IPS-15b (cell line): ENCODE data around the gene C7orf33.

ENCODE experiments used
- H3K27me3 ChIP-seq: one replicate; pipeline ENCODE4 v1.6.1; 2013; ENCODE audit warnings: low read length; ENCODE audit not compliant: control insufficient read depth, insufficient read depth
- H3K36me3 ChIP-seq: one replicate; pipeline ENCODE4 v1.6.1; 2013; ENCODE audit warnings: low read length; ENCODE audit not compliant: control insufficient read depth, insufficient read depth
- H3K4me1 ChIP-seq: one replicate; pipeline ENCODE4 v1.6.1; 2013; ENCODE audit warnings: mild to moderate bottlenecking, low read length; ENCODE audit not compliant: control insufficient read depth, insufficient read depth
- H3K4me3 ChIP-seq: one replicate; pipeline ENCODE4 v1.5.1; 2013; ENCODE audit warnings: low read depth, low read length
- H3K9ac ChIP-seq: one replicate; pipeline ENCODE4 v1.6.1; 2013; ENCODE audit warnings: low read depth, mild to moderate bottlenecking, low read length
- H3K9me3 ChIP-seq: one replicate; pipeline ENCODE4 v1.6.1; 2013; ENCODE audit warnings: mild to moderate bottlenecking, low read length; ENCODE audit not compliant: control insufficient read depth, insufficient read depth

Gene C7orf33

DNA sequence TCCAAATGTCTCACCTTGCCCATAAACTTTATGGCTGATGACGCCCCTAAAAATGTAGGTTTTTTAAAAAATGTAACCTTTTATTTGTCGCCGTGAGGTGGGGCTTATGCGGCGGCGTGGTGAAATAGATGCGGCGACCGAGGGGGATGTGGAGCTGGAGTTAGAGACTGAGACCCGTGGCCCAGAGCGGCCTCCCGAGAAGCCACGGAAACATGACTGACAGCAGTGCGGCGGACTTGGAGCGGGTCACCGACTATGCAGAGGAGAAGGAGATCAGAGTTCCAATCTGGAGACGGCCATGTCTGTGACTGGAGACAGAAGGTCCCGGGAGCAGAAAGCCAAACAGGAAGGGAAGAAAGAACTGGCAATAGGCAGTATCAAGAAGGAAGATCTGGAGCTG is 46.5 kb downstream of the C7orf33 start:
- no peaks in the 10 kb centered on the region for H3K4me1 ChIP-seq
- H3K36me3 ChIP-seq = no peaks in the 10 kb centered on the region
- no peak overlapping the region for H3K4me3 ChIP-seq
- no peak overlapping the region for H3K9ac ChIP-seq
- no peaks in the 10 kb centered on the region for H3K27me3 ChIP-seq
- H3K9me3 ChIP-seq = no peaks in the 10 kb centered on the region

DNA sequence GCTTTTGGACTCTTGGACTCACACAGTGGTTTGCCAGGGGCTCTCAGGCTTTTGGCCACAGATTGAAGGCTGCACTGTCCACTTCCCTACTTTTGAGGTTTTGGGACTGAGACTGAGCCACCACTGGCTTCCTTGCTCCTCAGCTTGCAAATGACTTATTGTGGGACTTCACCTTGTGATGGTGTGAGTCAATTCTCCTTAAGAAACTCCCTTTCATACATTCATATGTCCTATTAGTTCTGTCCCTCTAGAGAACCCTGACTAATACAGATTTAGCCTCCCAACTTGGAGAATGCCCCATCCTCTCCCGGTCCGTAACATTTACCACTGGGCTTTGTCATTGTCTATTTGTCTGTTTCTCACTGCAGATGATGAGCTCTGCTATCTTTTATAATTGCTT is 55.3 kb downstream of the C7orf33 start:
- Histone ChIP-seq H3K4me3 (no peak overlapping the region), H3K27me3 (no peaks in the 10 kb centered on the region), H3K9ac (no peak overlapping the region), H3K36me3 (no peaks in the 10 kb centered on the region), H3K9me3 (no peaks in the 10 kb centered on the region), H3K4me1 (no peaks in the 10 kb centered on the region)

GRCh38 chr7:148650232-148650858 is 59.8 kb downstream of the C7orf33 start:
- Histone ChIP-seq H3K36me3 (no peaks in the 10 kb centered on the region), H3K4me1 (no peaks in the 10 kb centered on the region), H3K9me3 (no peaks in the 10 kb centered on the region), H3K9ac (no peak overlapping the region), H3K27me3 (no peaks in the 10 kb centered on the region), H3K4me3 (no peak overlapping the region)

GRCh38 chr7:148652773-148653172 is 62.2 kb downstream of the C7orf33 start:
- no peaks in the 10 kb centered on the region for H3K27me3 ChIP-seq
- no peaks in the 10 kb centered on the region for H3K4me1 ChIP-seq
- no peak overlapping the region for H3K9ac ChIP-seq
- no peaks in the 10 kb centered on the region for H3K36me3 ChIP-seq
- H3K4me3 ChIP-seq = no peak overlapping the region
- no peaks in the 10 kb centered on the region for H3K9me3 ChIP-seq

DNA sequence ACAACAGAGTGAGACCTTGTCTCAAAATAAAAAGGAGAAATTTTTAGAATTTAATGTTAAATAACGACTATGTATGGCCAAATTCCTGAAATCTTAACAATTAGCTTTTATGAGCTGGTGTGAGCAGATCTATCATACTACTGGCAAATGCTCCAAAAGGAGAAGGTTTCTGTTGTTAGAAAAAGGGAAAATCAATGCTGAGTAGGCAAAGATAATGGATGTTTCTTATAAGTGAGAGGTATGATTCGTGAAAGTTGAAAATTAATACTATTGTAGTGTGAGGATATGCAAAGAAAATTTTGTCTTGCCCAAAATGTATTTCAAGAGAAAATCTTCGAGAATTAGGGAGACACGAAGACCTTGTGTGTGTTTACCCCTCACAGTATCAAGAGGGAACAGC is 67.4 kb downstream of the C7orf33 start:
- Histone ChIP-seq H3K9ac (no peak overlapping the region), H3K9me3 (no peaks in the 10 kb centered on the region)

GRCh38 chr7:148661471-148661870 is 70.9 kb downstream of the C7orf33 start:
- Histone ChIP-seq H3K9me3 (no peaks in the 10 kb centered on the region), H3K36me3 (no peaks in the 10 kb centered on the region), H3K9ac (no peak overlapping the region), H3K27me3 (no peaks in the 10 kb centered on the region), H3K4me3 (no peak overlapping the region), H3K4me1 (no peaks in the 10 kb centered on the region)

More for the DNA sequence above, 67.4 kb downstream of the C7orf33 start:
- Histone ChIP-seq H3K36me3 (no peaks in the 10 kb centered on the region), H3K4me3 (no peak overlapping the region), H3K4me1 (no peaks in the 10 kb centered on the region), H3K27me3 (no peaks in the 10 kb centered on the region)

- H3K9ac ChIP-seq = no peak overlapping the region
- no peaks in the 10 kb centered on the region for H3K9me3 ChIP-seq
- no peaks in the 10 kb centered on the region for H3K4me1 ChIP-seq
- no peaks in the 10 kb centered on the region for H3K36me3 ChIP-seq
- H3K27me3 ChIP-seq = no peaks in the 10 kb centered on the region
- H3K4me3 ChIP-seq = no peak overlapping the region
Observed at GRCh38 chr7:148662646-148663045, 72.1 kb downstream of the C7orf33 start.

DNA sequence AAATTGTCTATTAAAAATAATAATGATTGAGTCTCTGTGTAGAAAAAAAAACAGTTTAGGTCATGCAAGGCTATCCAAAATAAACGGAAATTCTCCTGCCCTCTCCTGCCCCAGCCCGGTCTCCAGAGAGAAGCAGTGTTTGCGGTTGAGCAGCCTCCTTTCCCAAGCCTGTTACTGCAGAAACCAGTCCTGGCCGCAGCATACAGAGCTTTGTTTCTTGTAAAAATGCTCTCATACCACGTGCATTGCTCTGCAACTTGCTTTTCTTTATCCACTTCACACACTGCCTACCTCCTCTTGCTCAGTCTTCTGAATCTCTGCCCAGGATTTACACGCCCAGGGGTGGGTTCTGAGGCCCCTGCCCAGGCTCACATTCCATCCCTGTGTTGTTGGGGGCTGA is 73.8 kb downstream of the C7orf33 start:
- Histone ChIP-seq H3K9me3 (no peaks in the 10 kb centered on the region), H3K4me1 (no peaks in the 10 kb centered on the region), H3K4me3 (no peak overlapping the region), H3K9ac (no peak overlapping the region), H3K36me3 (no peaks in the 10 kb centered on the region), H3K27me3 (no peaks in the 10 kb centered on the region)

- Histone ChIP-seq H3K9me3 (no peaks in the 10 kb centered on the region), H3K27me3 (no peaks in the 10 kb centered on the region), H3K36me3 (no peaks in the 10 kb centered on the region), H3K4me1 (no peaks in the 10 kb centered on the region), H3K4me3 (no peak overlapping the region), H3K9ac (no peak overlapping the region)
Observed at GRCh38 chr7:148665221-148665620, 74.7 kb downstream of the C7orf33 start.
